HCT116 (cell line): ENCODE data around the gene TRAK1. TPM values are rescaled to one million over a fixed set of nuclear protein-coding genes. Genes with fewer than 3 reads are reported as not detected.

ENCODE experiments used
- ATAC-seq: fragments of 200-7000 bp; cut with Tn5 transposase; 2 replicates; pipeline ENCODE4 v1.9.1; 2020; ENCODE audit warnings: mild to moderate bottlenecking, moderate library complexity
- BruUV-seq: library from RNA; stranded (reverse); fragments of 400-500 nt; replicated peaks from 2 replicates; lab custom pipeline; 2021; lab: Mats Ljungman, UMichigan
- CTCF ChIA-PET: fragments of 300-600 bp; sonication (Branson Sonifier 250); formaldehyde crosslinking; loops from one replicate; lab custom pipeline; 2021; ENCODE audit warnings: antibody characterized with exemption; lab: Charles Lee
- POLR2A ChIA-PET: fragments of 300-600, 350-600 bp; sonication (Branson Sonifier 250); formaldehyde crosslinking; loops from one replicate; lab custom pipeline; 2021; ENCODE audit warnings: antibody characterized with exemption; lab: Charles Lee
- RAD21 ChIA-PET, 2 experiments: fragments of 300-600 bp; sonication (Branson Sonifier 250); formaldehyde crosslinking; loops; one replicate each; lab custom pipeline; 2023; ENCODE audit warnings: low total read pairs in 2 of 2; ENCODE audit not compliant: uncharacterized antibody in 2 of 2, unreplicated experiment in 2 of 2, low non-redundant PET in 1 of 2; lab: Charles Lee
- DNase-seq: peaks from one replicate; pipeline ENCODE4 v3.0.0-alpha.2; 2010; ENCODE audit warnings: low read depth, low spot score
- H2AFZ ChIP-seq: fragments of 200-600 bp; shearing (Covaris generic), sonication (generic); 2 replicates; pipeline ENCODE4 v1.6.1; 2017; ENCODE audit warnings: low read depth, mixed run types, mixed read lengths, antibody characterized with exemption, low read length; ENCODE audit not compliant: poor library complexity, severe bottlenecking
- H3K27ac ChIP-seq: 2 replicates; pipeline ENCODE4 v1.5.1; 2012; ENCODE audit warnings: low read depth, low read length
- H3K27me3 ChIP-seq: fragments of 200-600 bp; sonication (generic); 2 replicates; pipeline ENCODE4 v1.6.1; 2016; ENCODE audit warnings: mixed run types, low read length, mixed read lengths; ENCODE audit not compliant: insufficient read depth
- H3K36me3 ChIP-seq, 2 experiments: fragments of 200-500 bp in 1 of 2; fragments of 200-600 bp in 1 of 2; sonication (Bioruptor generic) in 1 of 2; sonication (generic) in 1 of 2; 2 replicates each; pipeline versions ENCODE4 v1.5.1 to v1.6.1; 2014 to 2016; ENCODE audit warnings: low read length in 2 of 2, inconsistent platforms in 1 of 2, mixed read lengths in 1 of 2, mixed run types in 1 of 2; ENCODE audit not compliant: insufficient read depth in 2 of 2, control insufficient read depth in 1 of 2
- H3K4me1 ChIP-seq, 2 experiments: fragments of 200-600 bp in 1 of 2; sonication (generic) in 1 of 2; 2 replicates each; pipeline versions ENCODE4 v1.5.1 to v1.6.1; 2012 to 2017; ENCODE audit warnings: low read length in 2 of 2, inconsistent platforms in 1 of 2, mild to moderate bottlenecking in 1 of 2, mixed read lengths in 1 of 2, mixed run types in 1 of 2, moderate library complexity in 1 of 2; ENCODE audit not compliant: insufficient read depth in 2 of 2, control insufficient read depth in 1 of 2
- H3K4me2 ChIP-seq: fragments of 200-600 bp; sonication (generic); 2 replicates; pipeline ENCODE4 v1.6.1; 2017; ENCODE audit warnings: mixed run types, low read length, mixed read lengths
- H3K4me3 ChIP-seq, 2 experiments: fragments of 200-600 bp in 1 of 2; sonication (generic) in 1 of 2; replicated peaks in 1 of 2; 2 replicates each; pipeline ENCODE4 v1.5.1; 2011 to 2016; ENCODE audit warnings: low read length in 2 of 2, control low read depth in 1 of 2, low read depth in 1 of 2, mild to moderate bottlenecking in 1 of 2, mixed read lengths in 1 of 2, mixed run types in 1 of 2
- H3K79me2 ChIP-seq: fragments of 200-600 bp; sonication (generic); 2 replicates; pipeline ENCODE4 v1.6.1; 2017; ENCODE audit warnings: mild to moderate bottlenecking, mixed run types, low read length, moderate library complexity, mixed read lengths; ENCODE audit not compliant: insufficient read depth
- H3K9ac ChIP-seq: fragments of 200-600 bp; sonication (generic); 2 replicates; pipeline ENCODE4 v1.6.1; 2016; ENCODE audit warnings: low read length, mixed read lengths
- H3K9me2 ChIP-seq: fragments of 200-600 bp; sonication (generic), shearing (Covaris generic); 2 replicates; pipeline ENCODE4 v1.6.1; 2017; ENCODE audit warnings: mixed run types, mild to moderate bottlenecking, moderate library complexity; ENCODE audit not compliant: insufficient read depth
- H3K9me3 ChIP-seq, 2 experiments: fragments of 200-500 bp in 1 of 2; fragments of 200-600 bp in 1 of 2; sonication (Bioruptor generic) in 1 of 2; sonication (generic) in 1 of 2; 2 replicates each; pipeline ENCODE4 v1.6.1; 2014 to 2017; ENCODE audit warnings: low read length in 2 of 2, mixed read lengths in 2 of 2, inconsistent platforms in 1 of 2, low read depth in 1 of 2, mild to moderate bottlenecking in 1 of 2, mixed run types in 1 of 2, moderate library complexity in 1 of 2; ENCODE audit not compliant: control insufficient read depth in 1 of 2, insufficient read depth in 1 of 2
- H4K20me1 ChIP-seq: fragments of 200-600 bp; sonication (generic), shearing (Covaris generic); 2 replicates; pipeline ENCODE4 v1.6.1; 2017; ENCODE audit warnings: mixed run types, mild to moderate bottlenecking, moderate library complexity; ENCODE audit not compliant: insufficient read depth
- ATF3 ChIP-seq: IDR thresholded peaks from 2 replicates; pipeline ENCODE4 v1.6.1; 2012
- CEBPB ChIP-seq: IDR thresholded peaks from 2 replicates; pipeline ENCODE4 v1.6.1; 2012; ENCODE audit warnings: low read depth
- CTCF ChIP-seq, 3 experiments: fragments of 200-600 bp in 1 of 3; sonication (generic) in 1 of 3; IDR thresholded peaks in 2 of 3; conservative IDR thresholded peaks in 1 of 3; 2 replicates each; pipeline ENCODE4 v1.5.1; 2012 to 2017; ENCODE audit warnings: low read depth in 2 of 3, low read length in 2 of 3, antibody characterized with exemption in 1 of 3, borderline replicate concordance in 1 of 3, control low read depth in 1 of 3, mild to moderate bottlenecking in 1 of 3, mixed read lengths in 1 of 3, mixed run types in 1 of 3, moderate library complexity in 1 of 3; ENCODE audit not compliant: insufficient read depth in 1 of 3
- ELF1 ChIP-seq: IDR thresholded peaks from 2 replicates; pipeline ENCODE4 v1.6.1; 2012; ENCODE audit warnings: low read depth, borderline replicate concordance
- EZH2 ChIP-seq: fragments of 200-600 bp; sonication (generic); IDR thresholded peaks from 2 replicates; pipeline ENCODE4 v1.6.1; 2017; ENCODE audit warnings: antibody characterized with exemption, mixed run types
- FOSL1 ChIP-seq: IDR thresholded peaks from 2 replicates; pipeline ENCODE4 v1.6.1; 2012; ENCODE audit warnings: low read depth
- JUND ChIP-seq: IDR thresholded peaks from 2 replicates; pipeline ENCODE4 v1.6.1; 2012
- MAX ChIP-seq: IDR thresholded peaks from 2 replicates; pipeline ENCODE4 v1.6.1; 2012
- POLR2A ChIP-seq: IDR thresholded peaks from 2 replicates; pipeline ENCODE4 v1.7.0; 2011; ENCODE audit warnings: borderline replicate concordance; ENCODE audit not compliant: insufficient read depth, insufficient read length; ENCODE audit errors: extremely low read depth
- RAD21 ChIP-seq: IDR thresholded peaks from 2 replicates; pipeline ENCODE4 v1.6.1; 2012; ENCODE audit warnings: low read depth, mild to moderate bottlenecking
- SIN3A ChIP-seq: IDR thresholded peaks from 2 replicates; pipeline ENCODE4 v1.6.1; 2012; ENCODE audit warnings: low read depth
- ZFX ChIP-seq: fragments of 450-650 bp; IDR thresholded peaks from 2 replicates; pipeline ENCODE4 v1.6.1; 2017
- intact Hi-C: fragments of 100-400 bp; cut with micrococcal nuclease; formaldehyde crosslinking; loops from 2 replicates; pipeline ENCODE4 v1.10.0; 2022
- total RNA-seq: library from RNA; stranded (reverse); gene quantifications from one replicate; pipeline ENCODE4 v1.2.1, GENCODE V29; 2021; ENCODE audit not compliant: unreplicated experiment

TRAK1 gene
- total RNA-seq, 1 experiment from 2014 or later = 25.9 TPM

GRCh38 chr3:42148086-42148848 is 57.1 kb downstream of the TRAK1 start:
- no peak overlapping the region for H3K9ac ChIP-seq
- no peak overlapping the region for H3K27ac ChIP-seq
- TF ChIP-seq RAD21 (no peak), FOSL1 (no peak), SIN3A (no peak), ZFX (no peak), CTCF (IDR thresholded peaks at IDR 0.05 in 2 of 3, conservative IDR thresholded peaks at IDR 0.05 in 1 of 3; ENCODE audit: borderline replicate concordance in 1 of 3, insufficient read depth in 1 of 3, low read depth in 2 of 3, low read length in 2 of 3) (no peak), EZH2 (no peak), ATF3 (no peak), MAX (no peak), CEBPB (no peak), JUND (no peak), POLR2A (no peak), ELF1 (no peak)
- H2AFZ ChIP-seq = no peak overlapping the region
- H3K36me3 ChIP-seq = no peaks in the 10 kb centered on the region
- no peaks in the 10 kb centered on the region for H4K20me1 ChIP-seq
- no peak overlapping the region for H3K4me3 ChIP-seq
- POLR2A ChIA-PET = no interaction called here
- CTCF ChIA-PET = no interaction called here
- H3K4me2 ChIP-seq = no peak overlapping the region
- H3K9me2 ChIP-seq = no peaks in the 10 kb centered on the region; the same call in 1 of the 2 replicates
- no peaks in the 10 kb centered on the region for H3K27me3 ChIP-seq
- intact Hi-C loops = no loop called here
- RAD21 ChIA-PET = interaction anchor here in 1 of 2 experiments (0.6 kb wide), 1 partner anchor 186 kb away, joined by 4 read pairs; the partner anchor contains the start of gene ULK4
- no peaks in the 10 kb centered on the region for H3K9me3 ChIP-seq
- ATAC-seq (no peak), DNase-seq (no peak)
- H3K79me2 ChIP-seq = no peaks in the 10 kb centered on the region; the same call in 1 of the 2 replicates
- peaks cover 15 to 27% of the 10 kb centered on the region in 2 experiments for H3K4me1 ChIP-seq
- no TSS peak for BruUV-seq
